OCI-LY1 (cell line): Measurements from ENCODE around the gene POLR3E.

ENCODE experiments used
- H2AFZ ChIP-seq: fragments of 200-600 bp; sonication (generic), shearing (Covaris generic); 2 replicates; pipeline ENCODE4 v1.6.0; 2014; ENCODE audit warnings: antibody characterized with exemption, mild to moderate bottlenecking, low read length
- H3F3A ChIP-seq: fragments of 200-600 bp; sonication (generic), shearing (Covaris generic); 2 replicates; pipeline ENCODE4 v1.6.0; 2014; ENCODE audit warnings: mild to moderate bottlenecking, antibody characterized with exemption, low read length, moderate library complexity; ENCODE audit not compliant: insufficient read depth
- H3K27ac ChIP-seq: fragments of 200-600 bp; sonication (generic); 2 replicates; pipeline ENCODE4 v1.5.1; 2014; ENCODE audit warnings: low read length, mixed run types, mild to moderate bottlenecking, low read depth; ENCODE audit not compliant: poor library complexity, severe bottlenecking
- H3K27me3 ChIP-seq: fragments of 200-600 bp; sonication (generic); 2 replicates; pipeline ENCODE4 v1.6.0; 2014; ENCODE audit warnings: antibody characterized with exemption, mild to moderate bottlenecking, low read length, moderate library complexity; ENCODE audit not compliant: insufficient read depth
- H3K36me3 ChIP-seq: fragments of 200-600 bp; sonication (generic); 2 replicates; pipeline ENCODE4 v1.6.1; 2014; ENCODE audit warnings: mild to moderate bottlenecking, antibody characterized with exemption, low read length, moderate library complexity, mixed read lengths; ENCODE audit not compliant: insufficient read depth
- H3K4me1 ChIP-seq: fragments of 200-600 bp; sonication (generic); 2 replicates; pipeline ENCODE4 v1.5.1; 2014; ENCODE audit warnings: mild to moderate bottlenecking, low read length, moderate library complexity; ENCODE audit not compliant: insufficient read depth, severe bottlenecking
- H3K4me2 ChIP-seq: fragments of 200-600 bp; sonication (generic), shearing (Covaris generic); 2 replicates; pipeline ENCODE4 v1.6.1; 2014; ENCODE audit warnings: low read length
- H3K4me3 ChIP-seq: fragments of 200-600 bp; sonication (generic); 2 replicates; pipeline ENCODE4 v1.5.1; 2014; ENCODE audit warnings: low read length, low read depth, mild to moderate bottlenecking, mixed read lengths; ENCODE audit not compliant: poor library complexity, severe bottlenecking
- H3K79me2 ChIP-seq: fragments of 200-600 bp; shearing (Covaris generic); 2 replicates; pipeline ENCODE4 v1.6.1; 2016; ENCODE audit warnings: mixed run types, low read length, mixed read lengths; ENCODE audit not compliant: insufficient read depth
- H3K9ac ChIP-seq: fragments of 200-600 bp; sonication (generic), shearing (Covaris generic); 2 replicates; pipeline ENCODE4 v1.6.1; 2014; ENCODE audit warnings: mild to moderate bottlenecking, low read length, mixed read lengths
- H3K9me2 ChIP-seq: fragments of 200-600 bp; sonication (generic), shearing (Covaris generic); 2 replicates; pipeline ENCODE4 v1.6.1; 2014; ENCODE audit warnings: low read depth, mild to moderate bottlenecking, low read length, mixed read lengths
- H3K9me3 ChIP-seq: fragments of 200-600 bp; shearing (Covaris generic); 2 replicates; pipeline ENCODE4 v1.6.1; 2014; ENCODE audit warnings: low read length, mixed read lengths
- H4K20me1 ChIP-seq: fragments of 200-600 bp; sonication (generic), shearing (Covaris generic); 2 replicates; pipeline ENCODE4 v1.6.0; 2016; ENCODE audit warnings: mild to moderate bottlenecking, low read length; ENCODE audit not compliant: insufficient read depth
- CTCF ChIP-seq: fragments of 200-600 bp; sonication (generic), shearing (Covaris generic); IDR thresholded peaks from 2 replicates; pipeline ENCODE4 v1.5.1; 2017; ENCODE audit warnings: mild to moderate bottlenecking, antibody characterized with exemption, low read length, moderate library complexity, mixed read lengths
- EZH2 ChIP-seq: fragments of 200-600 bp; sonication (generic), shearing (Covaris generic); IDR thresholded peaks from 2 replicates; pipeline ENCODE4 v1.8.0; 2017; ENCODE audit warnings: borderline replicate concordance, mixed run types, mild to moderate bottlenecking, antibody characterized with exemption, low read length, moderate library complexity, mixed read lengths

The POLR3E gene

GRCh38 chr16:22265351-22265750 lies 31.9 kb upstream of the POLR3E start:
- H3K4me3 ChIP-seq = no peak overlapping the region
- H3K9me3 ChIP-seq = peaks cover 6% of the 10 kb centered on the region
- H3K36me3 ChIP-seq = peaks cover 36% of the 10 kb centered on the region
- no peaks in the 10 kb centered on the region for H3K79me2 ChIP-seq
- no peaks in the 10 kb centered on the region for H3F3A ChIP-seq
- no peaks in the 10 kb centered on the region for H3K4me1 ChIP-seq
- H3K9me2 ChIP-seq = no peaks in the 10 kb centered on the region
- TF ChIP-seq EZH2 = no peak
- TF ChIP-seq CTCF = no peak
- H4K20me1 ChIP-seq = no peaks in the 10 kb centered on the region
- no peaks in the 10 kb centered on the region for H3K27me3 ChIP-seq
- H2AFZ ChIP-seq = no peak overlapping the region
- H3K4me2 ChIP-seq = no peak overlapping the region
- no peak overlapping the region for H3K9ac ChIP-seq
- H3K27ac ChIP-seq = no peak overlapping the region

- Histone ChIP-seq H3K27ac (no peak overlapping the region), H3K4me1 (no peaks in the 10 kb centered on the region)
- TF ChIP-seq EZH2 (no peak), CTCF (no peak)
These were observed 30.7 kb upstream of the POLR3E start for GRCh38 chr16:22266546-22266945.

GRCh38 chr16:22267764-22268163 lies 29.4 kb upstream of the POLR3E start:
- Histone ChIP-seq H2AFZ (no peak overlapping the region), H3K27me3 (no peaks in the 10 kb centered on the region), H3K4me1 (no peaks in the 10 kb centered on the region), H3K79me2 (no peaks in the 10 kb centered on the region), H3F3A (no peaks in the 10 kb centered on the region), H3K9me3 (no peaks in the 10 kb centered on the region), H3K9me2 (no peaks in the 10 kb centered on the region), H3K4me2 (no peak overlapping the region), H3K36me3 (peaks cover 47% of the 10 kb centered on the region), H3K4me3 (no peak overlapping the region), H4K20me1 (no peaks in the 10 kb centered on the region), H3K27ac (no peak overlapping the region), H3K9ac (no peak overlapping the region)
- no peak for TF ChIP-seq EZH2
- no peak for TF ChIP-seq CTCF

More at GRCh38 chr16:22266546-22266945, 30.7 kb upstream of the POLR3E start:
- Histone ChIP-seq H2AFZ (no peak overlapping the region), H3K9me2 (no peaks in the 10 kb centered on the region), H3K27me3 (no peaks in the 10 kb centered on the region), H3K4me3 (no peak overlapping the region), H3K9ac (no peak overlapping the region), H3K4me2 (no peak overlapping the region), H3K79me2 (no peaks in the 10 kb centered on the region), H4K20me1 (no peaks in the 10 kb centered on the region), H3F3A (no peaks in the 10 kb centered on the region), H3K36me3 (peaks cover 35% of the 10 kb centered on the region), H3K9me3 (no peaks in the 10 kb centered on the region)
